Sigmoid colon (tissue), 7 donors: ENCODE data around the gene UGT1A10. TPM values are rescaled to one million over a fixed set of nuclear protein-coding genes. Genes with fewer than 3 reads are reported as not detected.

Source experiments
- DNase-seq: peaks from one replicate; pipeline ENCODE4 v3.0.0-alpha.2; 2019
- H3K27ac ChIP-seq, 4 donors: fragments of 200-600 bp; sonication (generic); one replicate each; pipeline ENCODE4 v1.5.1; 2016 to 2019; ENCODE audit warnings: mild to moderate bottlenecking in 1 of 4
- H3K27me3 ChIP-seq, 3 donors: fragments of 200-600 bp; sonication (generic); one replicate each; pipeline ENCODE4 v1.5.1; 2019; ENCODE audit warnings: mild to moderate bottlenecking in 1 of 3
- H3K36me3 ChIP-seq, 4 donors: fragments of 200-600 bp; sonication (generic); one replicate each; pipeline ENCODE4 v1.5.1; 2016 to 2019
- H3K4me1 ChIP-seq, 4 donors: fragments of 200-600 bp; sonication (generic); one replicate each; pipeline ENCODE4 v1.5.1; 2017 to 2019
- H3K4me3 ChIP-seq, 4 donors: fragments of 200-600 bp; sonication (generic); one replicate each; pipeline ENCODE4 v1.5.1; 2017 to 2019; ENCODE audit warnings: mild to moderate bottlenecking in 2 of 4, moderate library complexity in 1 of 4
- H3K9me3 ChIP-seq, 4 donors: fragments of 200-600 bp in 3 of 4; sonication (generic) in 3 of 4; one replicate each; pipeline versions ENCODE4 v1.5.1 to v1.6.1; 2013 to 2019
- CTCF ChIP-seq, 4 experiments: fragments of 450-650 bp in 3 of 4; fragments of 200-600 bp in 1 of 4; IDR thresholded peaks; one replicate each; pipeline ENCODE4 v1.5.1; 2016 to 2019; ENCODE audit warnings: antibody characterized with exemption in 4 of 4, mild to moderate bottlenecking in 3 of 4, moderate library complexity in 2 of 4
- EP300 ChIP-seq, 4 donors: sonication (generic); formaldehyde crosslinking; IDR thresholded peaks; one replicate each; pipeline ENCODE4 v1.6.1; 2017; ENCODE audit warnings: antibody characterized with exemption in 4 of 4
- POLR2A ChIP-seq, 2 donors: fragments of 450-650 bp; IDR thresholded peaks; one replicate each; pipeline ENCODE4 v1.6.1; 2016; ENCODE audit warnings: antibody characterized with exemption in 2 of 2, mild to moderate bottlenecking in 2 of 2, moderate library complexity in 2 of 2
- POLR2AphosphoS5 ChIP-seq, 4 donors: sonication (generic); formaldehyde crosslinking; IDR thresholded peaks; one replicate each; pipeline ENCODE4 v1.6.1; 2017; ENCODE audit warnings: antibody characterized with exemption in 4 of 4
- WGBS, 2 donors: extraction: QIAGEN DNeasy Blood & Tissue Kit; methylation state at CpG; one replicate each; pipeline ENCODE4 v1.1.7; 2013; 5-methylcytosine and 5-hydroxymethylcytosine counted together
- intact Hi-C: fragments of 100-400 bp; cut with DNase I; formaldehyde crosslinking; loops from one replicate; pipeline ENCODE4 v1.15.1; 2023
- polyA plus RNA-seq, 3 donors: library from polyadenylated mRNA; stranded (reverse); fragments of 200-250 nt; gene quantifications; one replicate each; pipeline ENCODE4 v1.2.3, GENCODE V29; 2013
- total RNA-seq, 4 donors: library from RNA; depleted of rRNA; stranded (reverse); fragments of >200 nt; gene quantifications; one replicate each; pipeline ENCODE4 v1.1.0, GENCODE V29; 2016
- donor health status: healthy with polysubstance abuse.
- donor health status: Bipolar disorder and iron deficiency.
- donor health status: healthy.

The UGT1A10 gene
- total and polyA plus RNA-seq, 7 donors, result 10.8 to 27.3 (median 19.7) TPM; not detected in 4

- no peaks in the 10 kb centered on the region for H3K36me3 ChIP-seq
- H3K4me3 ChIP-seq, result no peak overlapping the region
- H3K27ac ChIP-seq, result no peak overlapping the region
- H3K27me3 ChIP-seq, result no peaks in the 10 kb centered on the region
- intact Hi-C loops, result no loop called here
- H3K9me3 ChIP-seq, result no peaks in the 10 kb centered on the region
- H3K4me1 ChIP-seq, result no peaks in the 10 kb centered on the region
- no peak for DNase-seq
- TF ChIP-seq POLR2A (IDR thresholded peaks at IDR 0.05) (no peak), EP300 (IDR thresholded peaks at IDR 0.05) (no peak), POLR2AphosphoS5 (IDR thresholded peaks at IDR 0.05) (no peak), CTCF (IDR thresholded peaks at IDR 0.05) (no peak)
- 93 to 97% methylated on average over 44 of the region's 44 CpGs for WGBS, 2 donors
These were observed 118.8 kb downstream of the UGT1A10 start for GRCh38 chr2:233754872-233755611.

GRCh38 chr2:233756429-233757081 lies 120.3 kb downstream of the UGT1A10 start:
- intact Hi-C loops, result no loop called here
- WGBS, 2 donors, result 20 to 59% methylated on average over 7 of the region's 7 CpGs
- no peak overlapping the region for H3K4me3 ChIP-seq
- no peaks in the 10 kb centered on the region for H3K9me3 ChIP-seq
- no peaks in the 10 kb centered on the region for H3K27me3 ChIP-seq
- TF ChIP-seq POLR2A (IDR thresholded peaks at IDR 0.05), result no peak
- TF ChIP-seq CTCF (IDR thresholded peaks at IDR 0.05), result no peak
- TF ChIP-seq EP300 (IDR thresholded peaks at IDR 0.05), result no peak
- TF ChIP-seq POLR2AphosphoS5 (IDR thresholded peaks at IDR 0.05), result no peak
- no peak for DNase-seq
- H3K27ac ChIP-seq, result no peak overlapping the region
- no peaks in the 10 kb centered on the region for H3K4me1 ChIP-seq
- H3K36me3 ChIP-seq, result no peaks in the 10 kb centered on the region

- no peak for TF ChIP-seq EP300 (IDR thresholded peaks at IDR 0.05)
- no peak for TF ChIP-seq POLR2A (IDR thresholded peaks at IDR 0.05)
- TF ChIP-seq POLR2AphosphoS5 (IDR thresholded peaks at IDR 0.05), result no peak
- no peak for TF ChIP-seq CTCF (IDR thresholded peaks at IDR 0.05)
- Histone ChIP-seq H3K9me3 (no peaks in the 10 kb centered on the region), H3K4me1 (no peaks in the 10 kb centered on the region), H3K27me3 (no peaks in the 10 kb centered on the region), H3K27ac (no peak overlapping the region), H3K36me3 (no peaks in the 10 kb centered on the region), H3K4me3 (no peak overlapping the region)
- DNase-seq, result no peak
- intact Hi-C loops, result no loop called here
These were observed 121.9 kb downstream of the UGT1A10 start for GRCh38 chr2:233758141-233758540.

GRCh38 chr2:233758849-233759248 lies 122.6 kb downstream of the UGT1A10 start:
- Histone ChIP-seq H3K27ac (no peak overlapping the region), H3K27me3 (no peaks in the 10 kb centered on the region), H3K36me3 (no peaks in the 10 kb centered on the region), H3K9me3 (no peaks in the 10 kb centered on the region), H3K4me1 (no peaks in the 10 kb centered on the region), H3K4me3 (no peak overlapping the region)
- no peak for DNase-seq
- no peak for TF ChIP-seq POLR2AphosphoS5 (IDR thresholded peaks at IDR 0.05)
- no peak for TF ChIP-seq EP300 (IDR thresholded peaks at IDR 0.05)
- no peak for TF ChIP-seq POLR2A (IDR thresholded peaks at IDR 0.05)
- no peak for TF ChIP-seq CTCF (IDR thresholded peaks at IDR 0.05)
- 51 to 86% methylated on average over 2 of the region's 2 CpGs for WGBS, 2 donors
- intact Hi-C loops, result no loop called here
